ENCODE data around the gene C17orf58. TPM values are rescaled to one million over a fixed set of nuclear protein-coding genes. Genes with fewer than 3 reads are reported as not detected.
"Not testable (repeated sequence)": the region's sequence is repeated elsewhere in the genome, so short reads cannot be mapped to it uniquely, and the experiment has no call there.

The C17orf58 gene
- total RNA-seq, 2 donors from 2014 or later: 10.3 to 13.6 TPM

DNA sequence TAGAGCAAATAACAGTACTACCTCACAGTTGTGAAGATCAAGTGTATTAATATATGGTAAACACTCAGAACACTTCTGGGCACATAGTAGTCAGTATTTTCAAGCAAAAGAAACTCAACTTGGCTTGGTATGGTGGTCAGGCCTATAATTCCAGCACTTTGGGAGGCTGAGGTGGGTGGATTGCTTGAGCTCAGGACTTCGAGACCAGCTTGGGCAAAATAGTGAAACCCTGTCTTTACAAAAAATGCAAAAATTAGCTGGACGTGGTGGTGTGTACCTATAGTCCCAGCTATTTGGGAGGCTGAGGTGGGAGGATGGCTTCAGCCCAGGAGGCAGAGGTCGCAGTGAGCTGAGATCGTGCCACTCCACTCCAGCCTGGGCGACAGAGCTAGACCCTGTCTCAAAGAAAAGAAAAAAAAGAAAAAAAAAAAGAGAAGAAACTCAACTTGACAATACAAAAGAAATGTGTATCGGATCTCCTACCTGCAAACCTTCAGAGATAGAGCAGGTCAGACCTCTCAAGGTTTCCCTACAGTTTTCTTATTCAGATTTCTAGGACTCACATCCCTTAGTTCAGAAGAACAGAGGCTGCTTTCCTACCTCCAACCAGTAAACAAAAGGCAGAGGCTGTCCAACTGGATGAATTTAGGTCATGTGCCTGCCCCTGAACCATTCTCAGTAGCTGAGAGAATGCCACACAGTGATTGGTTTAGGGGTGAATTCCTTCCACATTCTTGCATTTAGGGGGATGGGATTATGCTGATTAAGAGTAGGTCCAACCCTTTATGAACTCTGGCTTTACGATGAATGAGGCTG lies 37.6 kb upstream of the C17orf58 start:
- no peak overlapping the region for H3K27ac ChIP-seq
- no peaks in the 10 kb centered on the region for H3K36me3 ChIP-seq
- no peaks in the 10 kb centered on the region for H3K9me3 ChIP-seq
- no peaks in the 10 kb centered on the region for H3K4me1 ChIP-seq
- no peaks in the 10 kb centered on the region for H3K27me3 ChIP-seq
- DNase-seq: no peak
- intact Hi-C loops (cut with DNase I): no loop called here
- H3K9ac ChIP-seq (ENCODE audit: low read depth in 2 of 2, low read length in 2 of 2): no peak overlapping the region
- no peak overlapping the region for H3K4me3 ChIP-seq
- TF ChIP-seq, protein P1, sequence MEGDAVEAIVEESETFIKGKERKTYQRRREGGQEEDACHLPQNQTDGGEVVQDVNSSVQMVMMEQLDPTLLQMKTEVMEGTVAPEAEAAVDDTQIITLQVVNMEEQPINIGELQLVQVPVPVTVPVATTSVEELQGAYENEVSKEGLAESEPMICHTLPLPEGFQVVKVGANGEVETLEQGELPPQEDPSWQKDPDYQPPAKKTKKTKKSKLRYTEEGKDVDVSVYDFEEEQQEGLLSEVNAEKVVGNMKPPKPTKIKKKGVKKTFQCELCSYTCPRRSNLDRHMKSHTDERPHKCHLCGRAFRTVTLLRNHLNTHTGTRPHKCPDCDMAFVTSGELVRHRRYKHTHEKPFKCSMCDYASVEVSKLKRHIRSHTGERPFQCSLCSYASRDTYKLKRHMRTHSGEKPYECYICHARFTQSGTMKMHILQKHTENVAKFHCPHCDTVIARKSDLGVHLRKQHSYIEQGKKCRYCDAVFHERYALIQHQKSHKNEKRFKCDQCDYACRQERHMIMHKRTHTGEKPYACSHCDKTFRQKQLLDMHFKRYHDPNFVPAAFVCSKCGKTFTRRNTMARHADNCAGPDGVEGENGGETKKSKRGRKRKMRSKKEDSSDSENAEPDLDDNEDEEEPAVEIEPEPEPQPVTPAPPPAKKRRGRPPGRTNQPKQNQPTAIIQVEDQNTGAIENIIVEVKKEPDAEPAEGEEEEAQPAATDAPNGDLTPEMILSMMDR (IDR thresholded peaks at IDR 0.05): no peak

DNA sequence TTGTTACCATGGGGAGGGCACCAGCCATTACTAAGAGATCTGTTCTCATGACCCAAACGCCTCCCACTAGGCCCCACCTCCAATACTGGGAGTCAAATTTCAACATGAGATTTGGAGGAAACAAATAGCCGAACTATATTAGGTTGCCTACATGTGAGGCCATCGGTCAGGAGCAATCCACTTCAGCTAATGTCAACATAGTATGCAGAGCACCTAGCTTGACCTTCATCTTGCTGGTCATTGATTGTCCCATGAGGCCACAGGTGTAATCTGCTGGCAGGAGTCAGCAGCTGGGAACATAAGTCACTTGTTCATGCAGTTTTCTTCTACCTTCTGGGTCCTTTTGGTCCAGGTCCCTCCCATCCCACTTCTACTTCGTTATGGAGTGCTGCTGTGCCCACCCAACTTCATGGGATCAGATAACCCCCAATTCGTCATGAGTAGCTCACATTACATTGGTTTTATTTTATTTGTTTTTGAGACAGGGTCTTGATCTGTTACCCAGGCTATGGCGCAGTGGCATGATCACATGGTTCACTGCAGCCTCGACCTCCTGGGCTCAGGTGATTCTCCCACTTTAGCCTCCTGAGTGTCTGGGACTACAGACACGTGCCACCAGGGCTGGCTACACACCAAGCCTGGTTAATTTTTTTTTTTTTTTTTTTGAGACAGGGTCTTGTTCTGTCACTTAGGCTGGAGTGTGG lies 33.4 kb upstream of the C17orf58 start:
- no peak for DNase-seq
- no peak overlapping the region for H3K27ac ChIP-seq
- no peaks in the 10 kb centered on the region for H3K27me3 ChIP-seq
- H3K9me3 ChIP-seq: no peaks in the 10 kb centered on the region
- intact Hi-C loops (cut with DNase I): no loop called here
- no peaks in the 10 kb centered on the region for H3K36me3 ChIP-seq
- TF ChIP-seq, protein P1 (IDR thresholded peaks at IDR 0.05): no peak
- H3K4me3 ChIP-seq: no peak overlapping the region
- H3K9ac ChIP-seq (ENCODE audit: low read depth in 2 of 2, low read length in 2 of 2): no peak overlapping the region
- H3K4me1 ChIP-seq: no peaks in the 10 kb centered on the region

DNA sequence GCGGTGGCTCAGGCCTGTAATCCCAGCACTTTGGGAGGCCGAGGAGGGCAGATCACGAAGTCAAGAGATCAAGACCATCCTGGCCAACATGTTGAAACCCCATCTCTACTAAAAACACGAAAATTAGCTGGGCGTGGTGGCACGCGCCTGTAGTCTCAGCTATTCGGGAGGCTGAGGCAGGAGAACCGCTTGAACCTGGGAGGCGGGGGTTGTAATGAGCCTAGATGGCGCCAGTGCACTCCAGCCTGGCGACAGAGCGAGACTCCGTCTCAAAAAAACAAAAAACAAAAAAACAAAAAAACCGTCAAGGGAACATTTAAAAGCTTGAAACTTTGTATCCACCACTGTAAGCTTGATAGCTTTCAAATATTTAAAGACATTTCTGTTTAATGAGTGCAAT lies 26.3 kb upstream of the C17orf58 start:
- H3K9ac ChIP-seq (ENCODE audit: low read depth in 2 of 2, low read length in 2 of 2); intact Hi-C loops (cut with DNase I); H3K4me1 ChIP-seq; H3K4me3 ChIP-seq; H3K9me3 ChIP-seq; H3K36me3 ChIP-seq; DNase-seq; H3K27me3 ChIP-seq; H3K27ac ChIP-seq: not testable (repeated sequence)

DNA sequence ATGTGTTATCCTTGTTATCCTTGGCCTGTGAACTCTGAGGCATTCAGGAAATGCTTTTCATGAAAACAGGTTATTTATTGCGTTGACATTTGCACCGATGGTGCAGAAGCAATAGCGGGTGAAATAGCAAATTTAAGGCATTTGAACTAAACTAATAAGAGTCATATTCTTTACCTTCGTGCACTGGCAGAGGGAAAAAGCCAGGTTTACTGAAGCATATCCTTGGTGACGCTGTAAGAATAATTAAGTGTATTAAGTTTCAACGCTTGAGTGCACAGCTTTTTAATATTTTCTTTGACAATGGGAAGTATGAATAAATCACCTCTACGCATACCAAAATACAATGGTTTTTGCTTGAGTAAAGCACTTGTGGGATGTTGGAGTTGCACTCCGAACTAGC lies 25.7 kb upstream of the C17orf58 start:
- no peak overlapping the region for H3K9ac ChIP-seq (ENCODE audit: low read depth in 2 of 2, low read length in 2 of 2)
- no peak for DNase-seq
- no peak overlapping the region for H3K27ac ChIP-seq
- no peaks in the 10 kb centered on the region for H3K36me3 ChIP-seq
- no peaks in the 10 kb centered on the region for H3K9me3 ChIP-seq
- no peaks in the 10 kb centered on the region for H3K4me1 ChIP-seq
- H3K4me3 ChIP-seq: no peak overlapping the region
- H3K27me3 ChIP-seq: no peaks in the 10 kb centered on the region
- TF ChIP-seq, protein P1 (IDR thresholded peaks at IDR 0.05): no peak
- intact Hi-C loops (cut with DNase I): no loop called here

DNA sequence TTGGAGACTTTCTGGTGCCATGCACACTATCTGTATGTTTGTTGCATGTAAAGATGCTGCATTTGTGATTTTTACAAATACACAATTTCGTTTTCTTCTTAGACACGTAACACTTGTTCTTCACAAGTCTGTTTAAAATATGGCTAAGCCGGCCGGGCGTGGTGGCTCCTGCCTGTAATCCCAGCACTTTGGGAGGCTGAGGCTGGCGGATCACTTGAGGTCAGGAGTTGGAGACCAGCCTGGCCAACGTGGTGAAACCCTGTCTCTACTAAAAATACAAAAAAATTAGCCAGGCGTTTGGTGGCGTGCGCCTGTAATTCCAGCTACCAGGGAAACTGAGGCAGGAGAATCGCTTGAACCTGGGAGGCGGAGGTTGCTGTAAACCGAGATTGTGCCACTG lies 24.5 kb upstream of the C17orf58 start:
- intact Hi-C loops (cut with DNase I); H3K4me1 ChIP-seq; H3K27me3 ChIP-seq; DNase-seq; H3K9me3 ChIP-seq; H3K36me3 ChIP-seq: not testable (repeated sequence)
- Histone ChIP-seq H3K27ac (peak overlapping the region; percentile 84), H3K9ac (ENCODE audit: low read depth in 2 of 2, low read length in 2 of 2) (peak overlapping the region; percentile 73 to 86), H3K4me3 (peak overlapping the region; percentile 62)

DNA sequence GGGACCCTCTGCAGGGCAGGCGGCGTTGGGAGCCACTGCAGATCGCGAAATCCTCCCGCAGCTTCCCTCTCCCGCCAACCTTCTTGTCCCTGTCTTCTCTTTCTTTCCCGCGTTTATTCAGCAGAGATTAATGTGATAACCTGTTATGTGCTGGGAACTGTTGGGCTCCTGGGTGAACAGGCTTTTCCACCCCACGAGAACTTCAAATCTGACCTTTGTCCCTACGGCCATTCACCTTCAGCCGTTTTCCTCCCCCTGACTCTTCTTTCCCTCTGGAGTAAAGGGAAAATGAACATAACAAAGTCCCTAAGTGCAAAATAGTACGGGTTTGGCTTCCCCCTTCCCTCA lies 24.1 kb upstream of the C17orf58 start:
- no peak for DNase-seq
- no peaks in the 10 kb centered on the region for H3K4me1 ChIP-seq
- H3K9me3 ChIP-seq: no peaks in the 10 kb centered on the region
- peak overlapping the region; percentile 62 for H3K4me3 ChIP-seq
- intact Hi-C loops (cut with DNase I): no loop called here
- TF ChIP-seq, protein P1 (IDR thresholded peaks at IDR 0.05): no peak
- no peaks in the 10 kb centered on the region for H3K36me3 ChIP-seq
- peak overlapping the region; percentile 84 for H3K27ac ChIP-seq
- no peaks in the 10 kb centered on the region for H3K27me3 ChIP-seq
- peak overlapping the region; percentile 73 to 86 for H3K9ac ChIP-seq (ENCODE audit: low read depth in 2 of 2, low read length in 2 of 2)

All from colonic mucosa (tissue), 4 donors.